NCI-H187 treated with DMSO at 0.1 percent for 48 hours (cell line): ENCODE measurements around the gene SLC16A3.

Experiments used
- DNase-seq: peaks from one replicate; lab custom pipeline; 2025; lab: John Stamatoyannopoulos, UW

Gene SLC16A3

GRCh38 chr17:82236142-82236971 lies 7.5 kb downstream of the SLC16A3 start:
- no peak for DNase-seq

- DNase-seq: no peak
Measured at GRCh38 chr17:82237083-82237745, 8.4 kb downstream of the SLC16A3 start.

GRCh38 chr17:82237746-82238471 lies 9.1 kb downstream of the SLC16A3 start:
- no peak for DNase-seq

- DNase-seq: no peak
Measured at GRCh38 chr17:82238472-82239201, 9.8 kb downstream of the SLC16A3 start.

- no peak for DNase-seq
Measured at GRCh38 chr17:82239401-82239925, 10.6 kb downstream of the SLC16A3 start.

- no peak for DNase-seq
Measured at GRCh38 chr17:82239926-82240505, 11.2 kb downstream of the SLC16A3 start.

- no peak for DNase-seq
Measured at GRCh38 chr17:82240506-82241182, 11.8 kb downstream of the SLC16A3 start.

- no peak for DNase-seq
Measured at GRCh38 chr17:82241183-82241925, 12.5 kb downstream of the SLC16A3 start.

- DNase-seq: no peak
Measured at GRCh38 chr17:82241926-82242697, 13.3 kb downstream of the SLC16A3 start.

- no peak for DNase-seq
Measured at GRCh38 chr17:82242698-82242976, 13.8 kb downstream of the SLC16A3 start.

- no peak for DNase-seq
Measured at GRCh38 chr17:82242977-82243647, 14.3 kb downstream of the SLC16A3 start.

GRCh38 chr17:82243648-82244412 lies 15.0 kb downstream of the SLC16A3 start:
- DNase-seq: no peak

GRCh38 chr17:82244413-82245133 lies 15.7 kb downstream of the SLC16A3 start:
- no peak for DNase-seq

GRCh38 chr17:82245134-82246039 lies 16.5 kb downstream of the SLC16A3 start:
- DNase-seq: no peak

- DNase-seq: no peak
Measured at GRCh38 chr17:82246040-82246364, 17.2 kb downstream of the SLC16A3 start.

GRCh38 chr17:82246365-82247181 lies 17.7 kb downstream of the SLC16A3 start:
- no peak for DNase-seq
